HepG2 (cell line): ENCODE data around the gene SLC17A8. TPM values are rescaled to one million over a fixed set of nuclear protein-coding genes. Genes with fewer than 3 reads are reported as not detected.

Source experiments
- GATA4 ChIP-seq: sonication (generic); IDR thresholded peaks from 2 replicates; pipeline ENCODE4 v1.6.1; 2016; ENCODE audit warnings: antibody characterized with exemption, low read depth, borderline replicate concordance
- HHEX ChIP-seq: IDR thresholded peaks from 2 replicates; pipeline ENCODE4 v1.6.1; 2016; ENCODE audit warnings: control low read depth
- NFATC3 ChIP-seq: sonication (generic); formaldehyde crosslinking; IDR thresholded peaks from 2 replicates; pipeline ENCODE4 v1.5.1; 2020; ENCODE audit warnings: mild to moderate bottlenecking, missing genetic modification reagents
- RELA ChIP-seq: sonication (generic); formaldehyde crosslinking; IDR thresholded peaks from 2 replicates; pipeline ENCODE4 v1.4.0; 2020; ENCODE audit warnings: missing genetic modification reagents
- SALL1 ChIP-seq: sonication (generic); formaldehyde crosslinking; IDR thresholded peaks from 2 replicates; pipeline ENCODE4 v1.8.0; 2022; ENCODE audit warnings: mild to moderate bottlenecking, missing genetic modification reagents
- TBL1XR1 ChIP-seq: fragments of 150-350 bp; IDR thresholded peaks from 2 replicates; pipeline ENCODE4 v1.6.1; 2014; ENCODE audit warnings: borderline replicate concordance, low read length; ENCODE audit not compliant: partially characterized antibody
- ZC3H4 ChIP-seq: sonication (generic); formaldehyde crosslinking; IDR thresholded peaks from 2 replicates; pipeline ENCODE4 v1.4.0; 2020; ENCODE audit warnings: missing genetic modification reagents, borderline replicate concordance
- ZNF660 ChIP-seq: sonication (generic); formaldehyde crosslinking; IDR thresholded peaks from 2 replicates; pipeline ENCODE4 v1.5.1; 2020; ENCODE audit warnings: mild to moderate bottlenecking, low read depth, missing genetic modification reagents, borderline replicate concordance
- polyA plus RNA-seq, 8 experiments: library from polyadenylated mRNA; depleted of rRNA in 3 of 8; stranded (reverse) in 7 of 8; unstranded in 1 of 8; fragments of >200 nt; fragmentation: Illumina TruSeq in 4 of 8; extraction: Trizol in 4 of 8; gene quantifications; 2 replicates each; pipeline versions ENCODE4 v1.2.1 to v1.2.3, GENCODE V29; 2011 to 2016; ENCODE audit warnings: low read depth in 4 of 8, missing spikeins in 1 of 8, mixed read lengths in 1 of 8; ENCODE audit not compliant: insufficient read depth in 1 of 8
- total RNA-seq, 5 experiments: library from RNA; depleted of rRNA; stranded (reverse); fragments of >200 nt; fragmentation: Illumina TruSeq; extraction: Trizol; gene quantifications; 2 replicates each; pipeline ENCODE4 v1.2.3, GENCODE V29; 2016; ENCODE audit warnings: low read depth in 1 of 5
- TF ChIP-seq, protein P1 (sequence below): sonication (generic); formaldehyde crosslinking; IDR thresholded peaks from 2 replicates; pipeline ENCODE4 v1.4.0; 2020; ENCODE audit warnings: mild to moderate bottlenecking, missing genetic modification reagents
- TF ChIP-seq, protein P2 (sequence below): sonication (generic); formaldehyde crosslinking; IDR thresholded peaks from one replicate; pipeline ENCODE4 v1.5.1; 2020; ENCODE audit warnings: mild to moderate bottlenecking, missing genetic modification reagents; ENCODE audit errors: not compliant biosample characterization
- TF ChIP-seq, protein P3 (sequence below): sonication (generic); formaldehyde crosslinking; IDR thresholded peaks from 2 replicates; pipeline ENCODE4 v1.4.0; 2020; ENCODE audit warnings: missing genetic modification reagents, borderline replicate concordance

SLC17A8 gene
- total and polyA plus RNA-seq, 2 of the 13 experiments (the other 11 are each of a cell fraction or from before 2014, with no cell fraction given), result 0.07 to 0.15 TPM

DNA sequence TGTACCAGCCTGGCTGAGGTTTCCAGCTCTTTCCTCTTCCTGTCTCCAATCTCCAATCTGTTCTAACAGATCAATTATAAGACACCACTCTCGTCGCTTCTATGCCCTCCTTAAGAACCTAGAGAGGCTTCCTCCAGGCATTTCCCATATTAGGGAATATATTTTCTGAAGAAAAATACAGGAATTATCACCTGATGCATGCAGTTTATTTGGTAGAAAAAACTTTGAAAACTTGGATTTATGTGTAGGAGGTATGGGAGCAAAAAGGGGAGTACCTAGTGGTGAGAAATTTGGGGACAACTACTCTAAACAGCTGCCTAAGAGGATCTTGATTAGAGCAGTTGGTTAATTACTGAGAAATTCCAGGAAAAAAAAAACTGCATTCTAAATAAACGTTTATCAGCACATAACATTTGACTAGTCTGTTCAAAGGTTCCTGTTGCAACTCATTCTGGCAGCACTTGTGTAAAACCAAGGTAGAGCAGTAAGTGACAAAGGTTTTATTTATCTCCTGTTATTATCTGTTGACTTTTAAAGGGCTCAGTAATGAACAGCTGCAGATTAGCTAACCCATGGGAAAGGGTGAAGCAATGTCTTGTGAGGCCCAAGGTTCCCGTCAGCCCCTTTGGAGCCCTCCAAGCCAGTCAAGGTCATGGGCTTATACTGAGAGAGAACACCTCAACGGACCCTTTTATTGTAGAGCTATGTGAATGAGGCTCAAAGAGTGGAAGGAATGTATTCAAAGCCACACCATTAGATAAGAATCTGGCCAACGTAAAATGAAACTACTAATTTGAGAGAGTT is 80.4 kb downstream of the SLC17A8 start (continued):
- TF ChIP-seq, protein P1, sequence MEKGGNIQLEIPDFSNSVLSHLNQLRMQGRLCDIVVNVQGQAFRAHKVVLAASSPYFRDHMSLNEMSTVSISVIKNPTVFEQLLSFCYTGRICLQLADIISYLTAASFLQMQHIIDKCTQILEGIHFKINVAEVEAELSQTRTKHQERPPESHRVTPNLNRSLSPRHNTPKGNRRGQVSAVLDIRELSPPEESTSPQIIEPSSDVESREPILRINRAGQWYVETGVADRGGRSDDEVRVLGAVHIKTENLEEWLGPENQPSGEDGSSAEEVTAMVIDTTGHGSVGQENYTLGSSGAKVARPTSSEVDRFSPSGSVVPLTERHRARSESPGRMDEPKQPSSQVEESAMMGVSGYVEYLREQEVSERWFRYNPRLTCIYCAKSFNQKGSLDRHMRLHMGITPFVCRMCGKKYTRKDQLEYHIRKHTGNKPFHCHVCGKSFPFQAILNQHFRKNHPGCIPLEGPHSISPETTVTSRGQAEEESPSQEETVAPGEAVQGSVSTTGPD (CRISPR knock-in tag), result 0 out of 2 replicates have a peak, but pooled peaks have one; percentile 52
- TF ChIP-seq TBL1XR1, result peak; percentile 91
- no peak for TF ChIP-seq NFATC3
- TF ChIP-seq, protein P2, sequence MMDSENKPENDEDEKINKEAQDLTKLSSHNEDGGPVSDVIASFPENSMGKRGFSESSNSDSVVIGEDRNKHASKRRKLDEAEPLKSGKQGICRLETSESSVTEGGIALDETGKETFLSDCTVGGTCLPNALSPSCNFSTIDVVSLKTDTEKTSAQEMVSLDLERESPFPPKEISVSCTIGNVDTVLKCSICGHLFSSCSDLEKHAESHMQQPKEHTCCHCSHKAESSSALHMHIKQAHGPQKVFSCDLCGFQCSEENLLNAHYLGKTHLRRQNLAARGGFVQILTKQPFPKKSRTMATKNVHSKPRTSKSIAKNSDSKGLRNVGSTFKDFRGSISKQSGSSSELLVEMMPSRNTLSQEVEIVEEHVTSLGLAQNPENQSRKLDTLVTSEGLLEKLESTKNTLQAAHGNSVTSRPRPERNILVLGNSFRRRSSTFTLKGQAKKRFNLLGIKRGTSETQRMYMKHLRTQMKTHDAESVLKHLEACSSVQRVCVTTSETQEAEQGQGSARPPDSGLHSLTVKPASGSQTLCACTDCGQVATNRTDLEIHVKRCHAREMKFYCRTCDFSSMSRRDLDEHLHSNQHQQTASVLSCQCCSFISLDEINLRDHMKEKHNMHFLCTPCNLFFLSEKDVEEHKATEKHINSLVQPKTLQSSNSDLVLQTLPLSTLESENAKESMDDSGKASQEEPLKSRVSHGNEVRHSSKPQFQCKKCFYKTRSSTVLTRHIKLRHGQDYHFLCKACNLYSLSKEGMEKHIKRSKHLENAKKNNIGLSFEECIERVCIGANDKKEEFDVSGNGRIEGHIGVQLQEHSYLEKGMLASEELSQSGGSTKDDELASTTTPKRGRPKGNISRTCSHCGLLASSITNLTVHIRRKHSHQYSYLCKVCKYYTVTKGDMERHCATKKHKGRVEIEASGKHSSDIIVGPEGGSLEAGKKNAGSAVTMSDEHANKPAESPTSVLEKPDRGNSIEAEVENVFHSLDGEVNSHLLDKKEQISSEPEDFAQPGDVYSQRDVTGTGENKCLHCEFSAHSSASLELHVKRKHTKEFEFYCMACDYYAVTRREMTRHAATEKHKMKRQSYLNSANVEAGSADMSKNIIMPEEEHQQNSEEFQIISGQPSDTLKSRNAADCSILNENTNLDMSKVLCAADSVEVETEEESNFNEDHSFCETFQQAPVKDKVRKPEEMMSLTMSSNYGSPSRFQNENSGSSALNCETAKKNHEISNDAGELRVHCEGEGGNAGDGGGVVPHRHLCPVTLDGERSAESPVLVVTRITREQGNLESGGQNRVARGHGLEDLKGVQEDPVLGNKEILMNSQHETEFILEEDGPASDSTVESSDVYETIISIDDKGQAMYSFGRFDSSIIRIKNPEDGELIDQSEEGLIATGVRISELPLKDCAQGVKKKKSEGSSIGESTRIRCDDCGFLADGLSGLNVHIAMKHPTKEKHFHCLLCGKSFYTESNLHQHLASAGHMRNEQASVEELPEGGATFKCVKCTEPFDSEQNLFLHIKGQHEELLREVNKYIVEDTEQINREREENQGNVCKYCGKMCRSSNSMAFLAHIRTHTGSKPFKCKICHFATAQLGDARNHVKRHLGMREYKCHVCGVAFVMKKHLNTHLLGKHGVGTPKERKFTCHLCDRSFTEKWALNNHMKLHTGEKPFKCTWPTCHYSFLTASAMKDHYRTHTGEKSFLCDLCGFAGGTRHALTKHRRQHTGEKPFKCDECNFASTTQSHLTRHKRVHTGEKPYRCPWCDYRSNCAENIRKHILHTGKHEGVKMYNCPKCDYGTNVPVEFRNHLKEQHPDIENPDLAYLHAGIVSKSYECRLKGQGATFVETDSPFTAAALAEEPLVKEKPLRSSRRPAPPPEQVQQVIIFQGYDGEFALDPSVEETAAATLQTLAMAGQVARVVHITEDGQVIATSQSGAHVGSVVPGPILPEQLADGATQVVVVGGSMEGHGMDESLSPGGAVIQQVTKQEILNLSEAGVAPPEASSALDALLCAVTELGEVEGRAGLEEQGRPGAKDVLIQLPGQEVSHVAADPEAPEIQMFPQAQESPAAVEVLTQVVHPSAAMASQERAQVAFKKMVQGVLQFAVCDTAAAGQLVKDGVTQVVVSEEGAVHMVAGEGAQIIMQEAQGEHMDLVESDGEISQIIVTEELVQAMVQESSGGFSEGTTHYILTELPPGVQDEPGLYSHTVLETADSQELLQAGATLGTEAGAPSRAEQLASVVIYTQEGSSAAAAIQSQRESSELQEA, result no peak
- TF ChIP-seq HHEX (CRISPR knock-in tag), result peak; percentile 84
- no peak for TF ChIP-seq ZNF660
- no peak for TF ChIP-seq ZC3H4
- peak; percentile 96 for TF ChIP-seq GATA4
- no peak for TF ChIP-seq RELA (CRISPR knock-in tag)
- TF ChIP-seq, protein P3, sequence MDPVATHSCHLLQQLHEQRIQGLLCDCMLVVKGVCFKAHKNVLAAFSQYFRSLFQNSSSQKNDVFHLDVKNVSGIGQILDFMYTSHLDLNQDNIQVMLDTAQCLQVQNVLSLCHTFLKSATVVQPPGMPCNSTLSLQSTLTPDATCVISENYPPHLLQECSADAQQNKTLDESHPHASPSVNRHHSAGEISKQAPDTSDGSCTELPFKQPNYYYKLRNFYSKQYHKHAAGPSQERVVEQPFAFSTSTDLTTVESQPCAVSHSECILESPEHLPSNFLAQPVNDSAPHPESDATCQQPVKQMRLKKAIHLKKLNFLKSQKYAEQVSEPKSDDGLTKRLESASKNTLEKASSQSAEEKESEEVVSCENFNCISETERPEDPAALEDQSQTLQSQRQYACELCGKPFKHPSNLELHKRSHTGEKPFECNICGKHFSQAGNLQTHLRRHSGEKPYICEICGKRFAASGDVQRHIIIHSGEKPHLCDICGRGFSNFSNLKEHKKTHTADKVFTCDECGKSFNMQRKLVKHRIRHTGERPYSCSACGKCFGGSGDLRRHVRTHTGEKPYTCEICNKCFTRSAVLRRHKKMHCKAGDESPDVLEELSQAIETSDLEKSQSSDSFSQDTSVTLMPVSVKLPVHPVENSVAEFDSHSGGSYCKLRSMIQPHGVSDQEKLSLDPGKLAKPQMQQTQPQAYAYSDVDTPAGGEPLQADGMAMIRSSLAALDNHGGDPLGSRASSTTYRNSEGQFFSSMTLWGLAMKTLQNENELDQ (CRISPR knock-in tag), result no peak; the same call in 1 of the 2 replicates
- peak; percentile 99 for TF ChIP-seq SALL1 (CRISPR knock-in tag)
